Parathyroid adenoma (tissue), 2 donors: ENCODE results near the gene DUSP15.

Experiments
- H2AFZ ChIP-seq: fragments of 300-600 bp; sonication (generic); one replicate; pipeline ENCODE4 v1.7.0; 2017; ENCODE audit warnings: antibody characterized with exemption, mild to moderate bottlenecking
- H3K27ac ChIP-seq: fragments of 300-600 bp; sonication (generic); one replicate; pipeline ENCODE4 v1.7.0; 2017
- H3K27me3 ChIP-seq: fragments of 300-600 bp; sonication (generic); one replicate; pipeline ENCODE4 v1.7.0; 2017; ENCODE audit warnings: low read length; ENCODE audit not compliant: control insufficient read depth, insufficient read depth
- H3K36me3 ChIP-seq: fragments of 300-600 bp; sonication (generic); one replicate; pipeline ENCODE4 v1.7.0; 2017; ENCODE audit warnings: low read length; ENCODE audit not compliant: control insufficient read depth, insufficient read depth
- H3K4me1 ChIP-seq: fragments of 300-600 bp; sonication (generic); one replicate; pipeline ENCODE4 v1.7.0; 2017; ENCODE audit warnings: control low read depth
- H3K4me2 ChIP-seq: fragments of 300-600 bp; sonication (generic); one replicate; pipeline ENCODE4 v1.7.0; 2017; ENCODE audit warnings: low read length
- H3K4me3 ChIP-seq: fragments of 300-600 bp; sonication (generic); one replicate; pipeline ENCODE4 v1.7.0; 2017; ENCODE audit warnings: low read depth, low read length
- H3K79me2 ChIP-seq: fragments of 300-600 bp; sonication (generic); one replicate; pipeline ENCODE4 v1.7.0; 2017; ENCODE audit warnings: control low read depth
- H3K9ac ChIP-seq: fragments of 300-600 bp; sonication (generic); one replicate; pipeline ENCODE4 v1.7.0; 2017; ENCODE audit warnings: mild to moderate bottlenecking
- H3K9me3 ChIP-seq: fragments of 300-600 bp; sonication (generic); one replicate; pipeline ENCODE4 v1.7.0; 2017; ENCODE audit warnings: low read length; ENCODE audit not compliant: control insufficient read depth
- CTCF ChIP-seq: fragments of 300-600 bp; sonication (generic); IDR thresholded peaks from one replicate; pipeline ENCODE4 v1.7.0; 2017; ENCODE audit warnings: antibody characterized with exemption, mild to moderate bottlenecking
- donor health status: primary hyperparathyroidism.

Gene DUSP15

GRCh38 chr20:31894980-31895675, 24.8 kb upstream of the DUSP15 start:
- no peak overlapping the region for H3K4me3 ChIP-seq
- peak overlapping the region; percentile 93 for H2AFZ ChIP-seq
- H3K4me2 ChIP-seq: peak overlapping the region; percentile 44
- TF ChIP-seq CTCF: no peak
- no peaks in the 10 kb centered on the region for H3K79me2 ChIP-seq
- no peaks in the 10 kb centered on the region for H3K9me3 ChIP-seq
- H3K27me3 ChIP-seq: no peaks in the 10 kb centered on the region
- H3K27ac ChIP-seq: peak overlapping the region; percentile 85
- H3K4me1 ChIP-seq: peaks cover 9% of the 10 kb centered on the region
- no peaks in the 10 kb centered on the region for H3K36me3 ChIP-seq
- H3K9ac ChIP-seq: no peak overlapping the region

GRCh38 chr20:31890646-31891045, 20.3 kb upstream of the DUSP15 start:
- no peak overlapping the region for H3K4me2 ChIP-seq
- H3K4me3 ChIP-seq: no peak overlapping the region
- H3K9me3 ChIP-seq: no peaks in the 10 kb centered on the region
- H3K79me2 ChIP-seq: no peaks in the 10 kb centered on the region
- H3K36me3 ChIP-seq: no peaks in the 10 kb centered on the region
- H3K4me1 ChIP-seq: peaks cover 9% of the 10 kb centered on the region
- H3K27ac ChIP-seq: no peak overlapping the region
- no peak overlapping the region for H3K9ac ChIP-seq
- no peaks in the 10 kb centered on the region for H3K27me3 ChIP-seq
- TF ChIP-seq CTCF: no peak
- H2AFZ ChIP-seq: no peak overlapping the region

GRCh38 chr20:31883829-31884228, 13.5 kb upstream of the DUSP15 start:
- Histone ChIP-seq H3K4me2 (no peak overlapping the region), H3K9ac (no peak overlapping the region), H2AFZ (no peak overlapping the region), H3K9me3 (no peaks in the 10 kb centered on the region), H3K79me2 (no peaks in the 10 kb centered on the region), H3K4me1 (peaks cover 3% of the 10 kb centered on the region), H3K4me3 (no peak overlapping the region), H3K36me3 (no peaks in the 10 kb centered on the region), H3K27me3 (no peaks in the 10 kb centered on the region), H3K27ac (no peak overlapping the region)
- TF ChIP-seq CTCF: no peak

GRCh38 chr20:31881945-31882344, 11.6 kb upstream of the DUSP15 start:
- TF ChIP-seq CTCF: no peak
- no peaks in the 10 kb centered on the region for H3K36me3 ChIP-seq
- no peak overlapping the region for H3K27ac ChIP-seq

More at GRCh38 chr20:31881945-31882344, 11.6 kb upstream of the DUSP15 start:
- peaks cover 3% of the 10 kb centered on the region for H3K4me1 ChIP-seq
- H3K79me2 ChIP-seq: no peaks in the 10 kb centered on the region
- H3K4me2 ChIP-seq: no peak overlapping the region
- no peaks in the 10 kb centered on the region for H3K27me3 ChIP-seq
- no peak overlapping the region for H3K4me3 ChIP-seq
- H3K9ac ChIP-seq: no peak overlapping the region
- H2AFZ ChIP-seq: no peak overlapping the region
- H3K9me3 ChIP-seq: no peaks in the 10 kb centered on the region
